IMR-90 (cell line): ENCODE results near the gene RGS9BP. TPM values are rescaled to one million over a fixed set of nuclear protein-coding genes. Genes with fewer than 3 reads are reported as not detected.

Experiments used
- ATAC-seq: fragments of 200-7000 bp; cut with Tn5 transposase; 2 replicates; pipeline ENCODE4 v1.9.1; 2020; ENCODE audit warnings: low read depth, mild to moderate bottlenecking, moderate library complexity
- BruUV-seq: library from RNA; stranded (reverse); fragments of 400-500 nt; replicated peaks from 2 replicates; lab custom pipeline; 2021; lab: Mats Ljungman, UMichigan
- CTCF ChIA-PET: fragments of 300-600 bp; formaldehyde crosslinking; extraction: SDS; loops from one replicate; lab custom pipeline; 2021; ENCODE audit warnings: antibody characterized with exemption; lab: Yijun Ruan, JAX
- POLR2A ChIA-PET: fragments of 300-600 bp; sonication (Branson Sonifier 250); formaldehyde crosslinking; loops from one replicate; lab custom pipeline; 2022; ENCODE audit warnings: antibody characterized with exemption; ENCODE audit not compliant: unreplicated experiment; lab: Charles Lee
- DNase-seq: peaks from one replicate; pipeline ENCODE4 v3.0.0; 2013
- H2AFZ ChIP-seq: replicated peaks from 2 replicates; pipeline ENCODE3; 2013; ENCODE audit warnings: low read length, mild to moderate bottlenecking; ENCODE audit not compliant: poor library complexity
- H2AK5ac ChIP-seq: 2 replicates; pipeline ENCODE4 v1.6.1; 2013; ENCODE audit warnings: low read depth, low read length, inconsistent platforms
- H2AK9ac ChIP-seq: replicated peaks from 2 replicates; pipeline ENCODE3; 2013; ENCODE audit warnings: mild to moderate bottlenecking, low read depth, low read length, moderate library complexity; ENCODE audit not compliant: poor library complexity
- H2BK120ac ChIP-seq: 2 replicates; pipeline ENCODE4 v1.6.1; 2013; ENCODE audit warnings: low read depth, low read length, inconsistent platforms
- H2BK15ac ChIP-seq: 3 replicates; pipeline ENCODE4 v1.6.1; 2013; ENCODE audit warnings: low read depth, low read length, inconsistent platforms
- H2BK20ac ChIP-seq: 2 replicates; pipeline ENCODE4 v1.6.1; 2013; ENCODE audit warnings: low read depth, mild to moderate bottlenecking, inconsistent platforms, low read length, moderate library complexity
- H2BK5ac ChIP-seq: 2 replicates; pipeline ENCODE4 v1.6.1; 2013; ENCODE audit warnings: mild to moderate bottlenecking, low read depth, low read length, inconsistent platforms; ENCODE audit not compliant: poor library complexity, severe bottlenecking
- H3K14ac ChIP-seq: replicated peaks from 2 replicates; pipeline ENCODE4 v1.6.1; 2013; ENCODE audit warnings: low read depth, low read length, inconsistent platforms
- H3K18ac ChIP-seq: 2 replicates; pipeline ENCODE4 v1.6.1; 2013; ENCODE audit warnings: low read depth, low read length, control low read depth
- H3K23ac ChIP-seq: 2 replicates; pipeline ENCODE4 v1.6.1; 2013; ENCODE audit warnings: low read depth, low read length, inconsistent platforms
- H3K27ac ChIP-seq: 2 replicates; pipeline ENCODE4 v1.5.1; 2013; ENCODE audit warnings: mild to moderate bottlenecking, control low read depth, low read length; ENCODE audit not compliant: insufficient read depth
- H3K27me3 ChIP-seq: 2 replicates; pipeline ENCODE4 v1.6.1; 2013; ENCODE audit warnings: low read length; ENCODE audit not compliant: control insufficient read depth, insufficient read depth
- H3K36me3 ChIP-seq: 2 replicates; pipeline ENCODE4 v1.6.1; 2013; ENCODE audit warnings: low read length, mixed read lengths; ENCODE audit not compliant: control insufficient read depth, insufficient read depth
- H3K4ac ChIP-seq: 2 replicates; pipeline ENCODE4 v1.6.1; 2013; ENCODE audit warnings: low read depth, low read length, inconsistent platforms
- H3K4me1 ChIP-seq: 2 replicates; pipeline ENCODE4 v1.6.1; 2013; ENCODE audit warnings: low read length, mixed read lengths; ENCODE audit not compliant: control insufficient read depth, insufficient read depth
- H3K4me2 ChIP-seq: 2 replicates; pipeline ENCODE4 v1.6.1; 2013; ENCODE audit warnings: low read depth, mild to moderate bottlenecking, control low read depth, low read length, moderate library complexity
- H3K4me3 ChIP-seq: 2 replicates; pipeline ENCODE4 v1.5.1; 2013; ENCODE audit warnings: low read depth, mild to moderate bottlenecking, control low read depth, low read length, moderate library complexity; ENCODE audit not compliant: insufficient read depth
- H3K56ac ChIP-seq: 2 replicates; pipeline ENCODE4 v1.6.1; 2013; ENCODE audit warnings: low read length, inconsistent platforms; ENCODE audit not compliant: insufficient read depth; ENCODE audit errors: extremely low read depth
- H3K79me1 ChIP-seq, 2 experiments: 2 replicates each; pipeline ENCODE4 v1.6.1; 2013; ENCODE audit warnings: low read length in 2 of 2, inconsistent platforms in 1 of 2, low read depth in 1 of 2
- H3K9ac ChIP-seq: 2 replicates; pipeline ENCODE4 v1.6.1; 2013; ENCODE audit warnings: low read depth, low read length, control low read depth
- H3K9me1 ChIP-seq: 2 replicates; pipeline ENCODE4 v1.6.1; 2013; ENCODE audit warnings: low read length, inconsistent platforms; ENCODE audit not compliant: insufficient read depth
- H3K9me3 ChIP-seq: 2 replicates; pipeline ENCODE4 v1.6.1; 2013; ENCODE audit warnings: low read length; ENCODE audit not compliant: control insufficient read depth, insufficient read depth
- H4K20me1 ChIP-seq: 2 replicates; pipeline ENCODE4 v1.6.1; 2013; ENCODE audit warnings: low read length, inconsistent platforms; ENCODE audit not compliant: insufficient read depth
- H4K5ac ChIP-seq: 2 replicates; pipeline ENCODE4 v1.6.1; 2013; ENCODE audit warnings: mild to moderate bottlenecking, low read depth, low read length, control low read depth
- H4K8ac ChIP-seq, 2 experiments: 2 replicates each; pipeline ENCODE4 v1.6.1; 2013; ENCODE audit warnings: low read depth in 2 of 2, low read length in 2 of 2, control low read depth in 1 of 2, inconsistent platforms in 1 of 2
- H4K91ac ChIP-seq: 2 replicates; pipeline ENCODE4 v1.6.1; 2013; ENCODE audit warnings: low read depth, low read length, inconsistent platforms; ENCODE audit not compliant: insufficient read depth
- BHLHE40 ChIP-seq: fragments of 150-350 bp; IDR thresholded peaks from 2 replicates; pipeline ENCODE4 v1.6.1; 2016; ENCODE audit warnings: mild to moderate bottlenecking, low read depth, low read length
- CEBPB ChIP-seq: IDR thresholded peaks from 2 replicates; pipeline ENCODE4 v1.6.1; 2012; ENCODE audit warnings: low read depth, low read length, improper control_type of control experiment
- CHD1 ChIP-seq: IDR thresholded peaks from 2 replicates; pipeline ENCODE4 v1.6.1; 2012; ENCODE audit warnings: low read depth, low read length, improper control_type of control experiment
- FOS ChIP-seq: fragments of 150-350 bp; IDR thresholded peaks from 2 replicates; pipeline ENCODE4 v1.6.1; 2016; ENCODE audit warnings: low read depth, low read length
- MAFK ChIP-seq: IDR thresholded peaks from 2 replicates; pipeline ENCODE4 v1.6.1; 2012; ENCODE audit warnings: low read depth, low read length, improper control_type of control experiment
- MXI1 ChIP-seq: IDR thresholded peaks from 2 replicates; pipeline ENCODE4 v1.6.1; 2012; ENCODE audit warnings: low read depth, mild to moderate bottlenecking, low read length, moderate library complexity, borderline replicate concordance
- RAD21 ChIP-seq: IDR thresholded peaks from 2 replicates; pipeline ENCODE4 v1.6.1; 2012; ENCODE audit warnings: low read length, improper control_type of control experiment
- RFX5 ChIP-seq: IDR thresholded peaks from 2 replicates; pipeline ENCODE4 v1.8.0; 2012; ENCODE audit warnings: low read depth, mild to moderate bottlenecking, low read length, moderate library complexity
- SMC3 ChIP-seq: fragments of 150-350 bp; IDR thresholded peaks from 2 replicates; pipeline ENCODE4 v1.6.1; 2016; ENCODE audit warnings: low read depth, mild to moderate bottlenecking, antibody characterized with exemption, low read length, moderate library complexity
- WGBS, 2 experiments: methylation state at CpG; one replicate each; pipeline versions ENCODE4 v1.1.5 to v1.1.7; 2013; ENCODE audit warnings: missing lambda C conversion rate in 2 of 2; ENCODE audit not compliant: insufficient read length in 1 of 2; ENCODE audit errors: extremely low coverage in 2 of 2; 5-methylcytosine and 5-hydroxymethylcytosine counted together
- dilution Hi-C: fragments of 300-500 bp; cut with HindIII; formaldehyde crosslinking; loops from one replicate; pipeline ENCODE4 v1.14.3; 2018; ENCODE audit warnings: low sequenced_read_pairs; ENCODE audit not compliant: unreplicated experiment
- in situ Hi-C: fragments of 300-500 bp; cut with MboI; formaldehyde crosslinking; loops from 3 replicates; pipeline ENCODE4 v1.14.3; 2019; ENCODE audit warnings: low sequenced_read_pairs, inconsistent platforms, mixed read lengths
- intact Hi-C: fragments of 100-400 bp; cut with micrococcal nuclease; formaldehyde crosslinking; loops from 2 replicates; pipeline ENCODE4 v1.10.0; 2022
- polyA plus RNA-seq, 3 experiments: library from polyadenylated mRNA; depleted of rRNA; stranded (reverse); fragments of >200 nt; gene quantifications; 2 replicates each; pipeline ENCODE4 v1.2.3, GENCODE V29; 2012; ENCODE audit warnings: low replicate concordance in 1 of 3
- total RNA-seq: library from RNA; depleted of rRNA; stranded (reverse); fragments of >200 nt; gene quantifications from 2 replicates; pipeline ENCODE4 v1.2.3, GENCODE V29; 2012
- TF ChIP-seq, protein P1 (sequence below): fragments of 150-350 bp; IDR thresholded peaks from 2 replicates; pipeline ENCODE4 v1.6.1; 2017; ENCODE audit warnings: mild to moderate bottlenecking, antibody characterized with exemption, low read length, low read depth
- TF ChIP-seq, protein P2 (sequence below): fragments of 150-350 bp; IDR thresholded peaks from 2 replicates; pipeline ENCODE4 v1.6.1; 2016; ENCODE audit warnings: low read depth, mild to moderate bottlenecking, low read length, moderate library complexity, borderline replicate concordance

RGS9BP gene
- total and polyA plus RNA-seq, 2 of the 4 experiments (the other 2 are of a cell fraction), result 0.03 to 0.18 TPM

DNA sequence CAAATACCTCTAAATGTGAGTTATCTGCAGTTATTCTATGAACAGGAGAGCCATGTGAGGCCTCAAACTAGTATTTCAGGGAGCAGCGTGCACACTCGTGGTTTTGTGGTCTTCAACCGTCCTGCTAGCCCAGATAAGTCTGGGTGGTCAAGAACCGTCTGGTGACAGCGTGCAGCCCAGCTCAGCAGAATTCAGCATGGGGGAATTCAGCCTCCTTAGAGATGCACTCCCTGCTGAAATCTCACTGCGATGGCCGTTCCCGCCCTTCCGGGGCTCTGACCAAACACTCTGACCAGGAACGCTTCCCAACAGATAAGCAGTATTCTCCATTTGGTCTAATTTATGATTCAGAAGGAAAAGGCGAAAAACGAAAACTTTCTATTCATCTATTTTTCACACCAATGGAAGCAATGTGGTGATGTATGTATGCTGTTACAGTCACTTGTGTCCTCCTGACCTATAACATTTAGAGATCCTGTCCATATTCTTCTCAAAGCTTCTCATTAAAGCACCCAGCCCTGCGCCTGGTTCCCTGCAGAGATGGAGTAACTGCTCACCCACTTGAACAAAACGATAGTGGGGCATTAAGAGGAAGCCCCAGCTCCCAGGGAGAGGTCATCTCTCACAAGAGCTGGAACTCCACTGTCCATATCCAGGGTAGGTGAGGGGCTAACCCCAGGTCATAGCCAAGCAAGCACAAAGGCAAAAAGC, 3.6 kb upstream of the RGS9BP start:
- Histone ChIP-seq H3K56ac (no peak overlapping the region), H3K9me3 (no peaks in the 10 kb centered on the region), H3K4me3 (no peak overlapping the region), H3K79me1 (peaks cover 33 to 64% of the 10 kb centered on the region in 2 experiments), H3K27me3 (peaks cover 13% of the 10 kb centered on the region), H3K23ac (no peak overlapping the region), H3K4ac (no peak overlapping the region), H2BK15ac (no peak overlapping the region), H2AK9ac (no peak overlapping the region), H3K9ac (no peak overlapping the region), H3K4me2 (no peak overlapping the region), H3K4me1 (peaks cover 9% of the 10 kb centered on the region; the same call in 1 of the 2 replicates), H3K36me3 (peaks cover under 1% of the 10 kb centered on the region; the same call in 1 of the 2 replicates), H2BK5ac (no peak overlapping the region), H3K9me1 (peaks cover 14% of the 10 kb centered on the region), H2AK5ac (no peak overlapping the region), H4K20me1 (peaks cover 56% of the 10 kb centered on the region), H2BK120ac (no peak overlapping the region), H4K91ac (no peak overlapping the region), H3K27ac (no peak overlapping the region), H2AFZ (no peak overlapping the region), H4K8ac (no peak overlapping the region), H4K5ac (no peak overlapping the region), H3K14ac (no peak overlapping the region), H3K18ac (no peak overlapping the region), H2BK20ac (no peak overlapping the region)
- TF ChIP-seq SMC3 (no peak), MXI1 (no peak), MAFK (no peak), CEBPB (no peak), RFX5 (no peak), CHD1 (no peak), RAD21 (no peak), BHLHE40 (no peak), FOS (no peak)
- TF ChIP-seq, protein P1, sequence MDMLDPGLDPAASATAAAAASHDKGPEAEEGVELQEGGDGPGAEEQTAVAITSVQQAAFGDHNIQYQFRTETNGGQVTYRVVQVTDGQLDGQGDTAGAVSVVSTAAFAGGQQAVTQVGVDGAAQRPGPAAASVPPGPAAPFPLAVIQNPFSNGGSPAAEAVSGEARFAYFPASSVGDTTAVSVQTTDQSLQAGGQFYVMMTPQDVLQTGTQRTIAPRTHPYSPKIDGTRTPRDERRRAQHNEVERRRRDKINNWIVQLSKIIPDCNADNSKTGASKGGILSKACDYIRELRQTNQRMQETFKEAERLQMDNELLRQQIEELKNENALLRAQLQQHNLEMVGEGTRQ, result no peak
- TF ChIP-seq, protein P2, sequence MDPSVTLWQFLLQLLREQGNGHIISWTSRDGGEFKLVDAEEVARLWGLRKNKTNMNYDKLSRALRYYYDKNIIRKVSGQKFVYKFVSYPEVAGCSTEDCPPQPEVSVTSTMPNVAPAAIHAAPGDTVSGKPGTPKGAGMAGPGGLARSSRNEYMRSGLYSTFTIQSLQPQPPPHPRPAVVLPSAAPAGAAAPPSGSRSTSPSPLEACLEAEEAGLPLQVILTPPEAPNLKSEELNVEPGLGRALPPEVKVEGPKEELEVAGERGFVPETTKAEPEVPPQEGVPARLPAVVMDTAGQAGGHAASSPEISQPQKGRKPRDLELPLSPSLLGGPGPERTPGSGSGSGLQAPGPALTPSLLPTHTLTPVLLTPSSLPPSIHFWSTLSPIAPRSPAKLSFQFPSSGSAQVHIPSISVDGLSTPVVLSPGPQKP, result no peak
- ATAC-seq (no peak), DNase-seq (no peak)
- ChIA-PET POLR2A (no interaction called here), CTCF (no interaction called here)
- BruUV-seq, result no TSS peak
- in situ Hi-C loops (no loop called here), dilution Hi-C loops (no loop called here), intact Hi-C loops (loop anchor here (5.0 kb wide), 1 partner anchor 245 kb away; no protein-coding TSS in a partner anchor)
- 82% methylated on average over 7 of the region's 14 CpGs; no CpG with 5 or more reads in 1 of the 2 experiments for WGBS, 2 experiments
